Mesothelial cell of epicardium (in vitro differentiated cells): ENCODE measurements around the gene PAX4. TPM values are rescaled to one million over a fixed set of nuclear protein-coding genes. Genes with fewer than 3 reads are reported as not detected.

Experiments used
- DNase-seq, 2 experiments: peaks; one replicate each; pipeline ENCODE4 v3.0.0; 2021; ENCODE audit warnings: low spot score in 2 of 2; ENCODE audit not compliant: unreplicated experiment in 2 of 2
- H3K27ac Mint-ChIP-seq: 2 replicates; pipeline ENCODE4 v1.8.0; 2021; ENCODE audit warnings: mixed read lengths
- H3K27me3 Mint-ChIP-seq: 2 replicates; pipeline ENCODE4 v1.8.0; 2021; ENCODE audit warnings: low read depth, mixed read lengths
- H3K36me3 Mint-ChIP-seq: 2 replicates; pipeline ENCODE4 v1.8.0; 2021; ENCODE audit warnings: mixed read lengths
- H3K4me1 Mint-ChIP-seq: 2 replicates; pipeline ENCODE4 v1.8.0; 2021; ENCODE audit warnings: mixed read lengths
- H3K4me3 Mint-ChIP-seq: 2 replicates; pipeline ENCODE4 v1.8.0; 2021; ENCODE audit warnings: mild to moderate bottlenecking, moderate library complexity, mixed read lengths
- H3K9me3 Mint-ChIP-seq: 2 replicates; pipeline ENCODE4 v1.8.0; 2021; ENCODE audit warnings: mixed read lengths
- CTCF ChIP-seq: fragments of 200-600 bp; sonication (generic); IDR thresholded peaks from one replicate; pipeline ENCODE4 v1.5.0; 2021; ENCODE audit warnings: antibody characterized with exemption; ENCODE audit not compliant: unreplicated experiment
- total RNA-seq: library from RNA; stranded (reverse); gene quantifications from 3 replicates; pipeline ENCODE4 v1.2.1, GENCODE V29; 2021

The PAX4 gene, protein sequence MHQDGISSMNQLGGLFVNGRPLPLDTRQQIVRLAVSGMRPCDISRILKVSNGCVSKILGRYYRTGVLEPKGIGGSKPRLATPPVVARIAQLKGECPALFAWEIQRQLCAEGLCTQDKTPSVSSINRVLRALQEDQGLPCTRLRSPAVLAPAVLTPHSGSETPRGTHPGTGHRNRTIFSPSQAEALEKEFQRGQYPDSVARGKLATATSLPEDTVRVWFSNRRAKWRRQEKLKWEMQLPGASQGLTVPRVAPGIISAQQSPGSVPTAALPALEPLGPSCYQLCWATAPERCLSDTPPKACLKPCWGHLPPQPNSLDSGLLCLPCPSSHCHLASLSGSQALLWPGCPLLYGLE
- total RNA-seq, result not detected in 3 replicates

- no peak for TF ChIP-seq CTCF
- H3K4me3 Mint-ChIP-seq, result no peak within 1 kb of the TSS
- H3K27ac Mint-ChIP-seq, result no peak within 1 kb of the TSS
- H3K36me3 Mint-ChIP-seq, result no peaks in the 10 kb centered on the region
- DNase-seq, result no peak
- H3K27me3 Mint-ChIP-seq, result peaks cover 99% of the 10 kb centered on the region
- no peaks in the 10 kb centered on the region for H3K9me3 Mint-ChIP-seq
- H3K4me1 Mint-ChIP-seq, result peaks cover 3% of the 10 kb centered on the region
Measured at GRCh38 chr7:127618042-127618441, at the start of gene PAX4. Gene PAX4 (minus strand): TSS chr7:127618142. CDS start chr7:127615928, 2,214 bp downstream.

DNA sequence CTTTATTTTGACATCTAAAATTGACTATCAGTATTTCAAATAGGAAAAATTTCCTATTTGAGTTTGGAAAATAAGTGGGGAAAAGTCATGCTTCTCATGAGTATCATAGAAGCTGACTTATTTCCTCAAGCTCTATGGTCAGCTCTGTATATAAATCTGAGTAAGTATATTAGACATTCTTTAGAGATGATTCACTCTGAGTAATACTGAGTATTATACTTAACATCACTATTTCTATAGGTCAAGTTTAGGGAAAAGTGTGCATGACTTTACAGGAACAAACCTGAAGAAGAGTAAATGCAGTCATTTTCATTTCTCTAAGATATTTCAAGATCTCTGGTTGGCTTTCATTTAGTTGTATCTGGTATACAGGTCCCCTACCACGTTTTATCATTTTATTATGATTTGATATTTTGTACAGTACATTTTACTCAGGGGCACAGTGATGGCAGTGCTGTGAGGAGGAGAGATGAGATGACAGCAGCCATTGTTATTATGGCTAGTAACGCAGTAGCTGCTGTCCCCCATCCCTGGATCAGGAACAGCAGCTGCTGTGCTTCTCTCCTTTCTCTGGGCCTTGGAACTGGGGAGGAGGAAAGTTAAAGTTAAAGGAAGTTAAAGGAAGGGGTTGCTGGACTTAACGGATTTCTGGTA lies 49.2 kb upstream of the PAX4 start:
- Mint-ChIP-seq H3K4me1 (peaks cover 4% of the 10 kb centered on the region), H3K4me3 (no peak overlapping the region), H3K27ac (no peak overlapping the region), H3K27me3 (no peaks in the 10 kb centered on the region), H3K36me3 (peaks cover 18% of the 10 kb centered on the region), H3K9me3 (no peaks in the 10 kb centered on the region)
- no peak for DNase-seq
- no peak for TF ChIP-seq CTCF

GRCh38 chr7:127666602-127667001 lies 48.7 kb upstream of the PAX4 start:
- Mint-ChIP-seq H3K9me3 (no peaks in the 10 kb centered on the region), H3K27ac (no peak overlapping the region), H3K4me3 (no peak overlapping the region), H3K36me3 (peaks cover 13% of the 10 kb centered on the region), H3K4me1 (peaks cover 4% of the 10 kb centered on the region), H3K27me3 (no peaks in the 10 kb centered on the region)
- no peak for TF ChIP-seq CTCF
- DNase-seq, result no peak

GRCh38 chr7:127665922-127666321 lies 48.0 kb upstream of the PAX4 start:
- Mint-ChIP-seq H3K27me3 (no peaks in the 10 kb centered on the region), H3K27ac (no peak overlapping the region), H3K4me3 (no peak overlapping the region), H3K4me1 (peaks cover 4% of the 10 kb centered on the region), H3K36me3 (peaks cover 10% of the 10 kb centered on the region), H3K9me3 (no peaks in the 10 kb centered on the region)
- TF ChIP-seq CTCF, result no peak
- DNase-seq, result no peak

GRCh38 chr7:127658970-127659630 lies 41.2 kb upstream of the PAX4 start:
- Mint-ChIP-seq H3K9me3 (no peaks in the 10 kb centered on the region), H3K27ac (no peak overlapping the region), H3K27me3 (no peaks in the 10 kb centered on the region), H3K36me3 (peaks cover 8% of the 10 kb centered on the region), H3K4me3 (no peak overlapping the region), H3K4me1 (peaks cover 15% of the 10 kb centered on the region)
- no peak for TF ChIP-seq CTCF
- no peak for DNase-seq
